Activated naive CD4-positive, alpha-beta T cell (primary cell): ENCODE results near the gene MOB1B.

ENCODE experiments used
- DNase-seq, 4 experiments: peaks; one replicate each; lab custom pipeline; 2025; lab: John Stamatoyannopoulos, UW

MOB1B gene

GRCh38 chr4:70914631-70915030, 12.5 kb downstream of the MOB1B start:
- no peak for DNase-seq

GRCh38 chr4:70915036-70915815, 13.1 kb downstream of the MOB1B start:
- no peak for DNase-seq

- no peak for DNase-seq
Observed at GRCh38 chr4:70915874-70916559, 13.8 kb downstream of the MOB1B start.

GRCh38 chr4:70920592-70920991, 18.4 kb downstream of the MOB1B start:
- DNase-seq = no peak

- no peak for DNase-seq
Observed at GRCh38 chr4:70925418-70925817, 23.2 kb downstream of the MOB1B start.

- no peak for DNase-seq
Observed at GRCh38 chr4:70925899-70926635, 23.9 kb downstream of the MOB1B start.

- peak in 1 of 4 experiments; percentile 1 for DNase-seq
Observed at GRCh38 chr4:70927502-70928137, 25.5 kb downstream of the MOB1B start.

- DNase-seq = no peak
Observed at GRCh38 chr4:70930530-70931256, 28.5 kb downstream of the MOB1B start.

GRCh38 chr4:70931347-70931746, 29.2 kb downstream of the MOB1B start:
- no peak for DNase-seq

- no peak for DNase-seq
Observed at GRCh38 chr4:70932984-70933383, 30.8 kb downstream of the MOB1B start.

GRCh38 chr4:70935038-70935695, 33.0 kb downstream of the MOB1B start:
- DNase-seq = no peak

GRCh38 chr4:70936200-70936787, 34.1 kb downstream of the MOB1B start:
- no peak for DNase-seq

- no peak for DNase-seq
Observed at GRCh38 chr4:70938086-70938485, 35.9 kb downstream of the MOB1B start.

GRCh38 chr4:70940134-70940533, 38.0 kb downstream of the MOB1B start:
- DNase-seq = no peak

GRCh38 chr4:70943114-70943513, 40.9 kb downstream of the MOB1B start:
- DNase-seq = no peak

GRCh38 chr4:70945046-70945445, 42.9 kb downstream of the MOB1B start:
- no peak for DNase-seq

GRCh38 chr4:70945452-70946055, 43.4 kb downstream of the MOB1B start:
- DNase-seq = no peak

GRCh38 chr4:70946939-70947338, 44.8 kb downstream of the MOB1B start:
- DNase-seq = no peak

- DNase-seq = no peak
Observed at GRCh38 chr4:70948665-70949260, 46.6 kb downstream of the MOB1B start.

- no peak for DNase-seq
Observed at GRCh38 chr4:70954032-70954431, 51.9 kb downstream of the MOB1B start.
